HG03196 (cell line): Measurements from ENCODE around the gene KCNJ12.
"Not testable (repeated sequence)": the region's sequence is repeated elsewhere in the genome, so short reads cannot be mapped to it uniquely, and the experiment has no call there.

ENCODE experiments used
- ATAC-seq: cut with Tn5 transposase; IDR thresholded peaks from one replicate; pipeline ENCODE4 v1.9.1; 2021; ENCODE audit not compliant: unreplicated experiment

Gene KCNJ12

DNA sequence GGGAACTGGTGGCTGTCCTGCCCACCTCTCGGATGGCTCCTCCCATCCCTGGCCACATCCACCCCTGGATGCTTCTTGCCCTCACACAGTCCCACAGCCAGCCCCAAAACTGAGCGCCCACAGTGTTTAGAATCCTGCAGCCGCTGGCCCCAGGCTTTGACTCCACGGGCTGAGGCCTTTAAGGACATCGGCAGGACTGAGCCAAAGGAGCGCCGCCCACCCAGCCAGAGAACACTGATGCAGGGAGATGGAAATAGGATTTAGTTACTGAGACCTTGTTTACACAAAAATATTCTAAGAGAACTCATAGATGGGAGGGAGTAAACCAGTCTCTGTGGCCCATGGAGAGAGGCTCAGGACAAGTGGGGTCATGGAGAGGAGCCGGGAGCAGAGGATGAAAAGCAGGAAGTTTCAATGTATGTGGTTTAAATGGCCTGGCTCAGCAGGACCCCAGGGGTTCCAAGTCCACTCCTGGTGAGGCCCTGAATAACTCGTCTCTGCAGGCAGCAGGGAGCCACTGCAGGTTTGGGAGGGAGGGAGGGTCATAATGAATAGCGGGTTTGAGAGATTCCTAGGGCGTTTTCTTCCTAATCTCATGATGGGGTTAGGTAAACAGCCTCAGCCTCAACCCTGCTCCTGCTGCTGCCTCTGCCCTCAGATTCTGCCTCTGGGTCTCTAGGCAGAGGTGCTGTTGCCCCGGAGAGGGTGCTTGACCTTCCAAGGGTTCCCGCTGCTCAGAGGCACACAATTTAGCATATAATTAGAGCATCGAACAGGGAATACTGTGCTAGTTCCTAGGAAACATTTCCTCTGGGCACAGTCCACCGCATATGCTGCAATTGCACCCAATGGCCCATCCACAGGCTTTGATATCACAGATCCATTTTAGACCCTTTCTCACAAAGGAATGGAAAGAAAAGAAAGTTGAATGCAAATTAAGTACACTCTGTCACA lies 61.0 kb downstream of the KCNJ12 start:
- ATAC-seq: not testable (repeated sequence)

- not testable (repeated sequence) for ATAC-seq
Observed at GRCh38 chr17:21438316-21439014, 62.3 kb downstream of the KCNJ12 start.

DNA sequence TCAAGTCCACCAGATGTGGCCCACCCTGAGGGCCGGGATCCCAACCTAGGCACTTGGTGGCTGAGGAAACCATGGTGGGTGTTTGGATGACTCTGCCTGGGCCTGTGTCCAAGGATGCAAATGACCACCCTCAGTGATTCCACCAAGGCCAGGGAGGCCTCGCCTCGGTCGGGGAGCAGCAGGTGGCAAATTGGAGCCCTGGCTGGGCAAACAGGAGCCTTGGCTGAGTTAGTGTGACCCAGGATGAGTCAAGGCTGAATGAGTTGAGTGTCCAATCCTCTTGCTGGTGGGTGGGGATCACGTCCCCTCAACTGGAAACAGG lies 62.8 kb downstream of the KCNJ12 start:
- ATAC-seq: not testable (repeated sequence)

DNA sequence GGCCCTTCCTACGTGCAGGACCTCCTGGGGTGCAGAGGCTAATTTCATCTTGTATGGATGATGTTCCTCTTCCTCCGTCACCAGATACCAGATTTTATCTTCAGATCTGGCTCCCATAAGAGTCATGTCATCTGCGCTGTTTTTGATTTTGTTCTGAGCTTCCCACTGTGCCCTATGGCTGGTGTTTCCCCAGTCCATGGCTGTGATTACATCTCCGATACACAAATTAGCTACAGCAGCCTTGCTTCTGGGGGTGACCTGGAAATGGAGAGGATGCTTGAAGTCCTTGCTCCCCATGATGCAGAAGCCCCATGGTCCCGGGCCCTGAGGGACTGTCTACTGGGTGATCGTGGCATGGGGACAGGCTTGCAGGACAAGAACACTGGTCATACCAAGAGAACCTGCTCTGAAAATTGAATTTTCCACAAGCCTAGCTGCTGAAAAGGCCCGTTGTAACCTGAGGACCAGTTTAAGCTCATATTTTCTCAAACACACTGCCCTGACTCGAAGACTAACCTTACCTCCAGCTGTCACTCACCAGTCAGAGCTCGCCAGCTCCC lies 69.0 kb downstream of the KCNJ12 start:
- ATAC-seq: no peak

- not testable (repeated sequence) for ATAC-seq
Observed at GRCh38 chr17:21447552-21447951, 71.4 kb downstream of the KCNJ12 start.

- ATAC-seq: not testable (repeated sequence)
Observed at GRCh38 chr17:21449891-21450290, 73.7 kb downstream of the KCNJ12 start.

GRCh38 chr17:21451975-21452374 lies 75.8 kb downstream of the KCNJ12 start:
- ATAC-seq: no peak

GRCh38 chr17:21452377-21453143 lies 76.4 kb downstream of the KCNJ12 start:
- no peak for ATAC-seq

DNA sequence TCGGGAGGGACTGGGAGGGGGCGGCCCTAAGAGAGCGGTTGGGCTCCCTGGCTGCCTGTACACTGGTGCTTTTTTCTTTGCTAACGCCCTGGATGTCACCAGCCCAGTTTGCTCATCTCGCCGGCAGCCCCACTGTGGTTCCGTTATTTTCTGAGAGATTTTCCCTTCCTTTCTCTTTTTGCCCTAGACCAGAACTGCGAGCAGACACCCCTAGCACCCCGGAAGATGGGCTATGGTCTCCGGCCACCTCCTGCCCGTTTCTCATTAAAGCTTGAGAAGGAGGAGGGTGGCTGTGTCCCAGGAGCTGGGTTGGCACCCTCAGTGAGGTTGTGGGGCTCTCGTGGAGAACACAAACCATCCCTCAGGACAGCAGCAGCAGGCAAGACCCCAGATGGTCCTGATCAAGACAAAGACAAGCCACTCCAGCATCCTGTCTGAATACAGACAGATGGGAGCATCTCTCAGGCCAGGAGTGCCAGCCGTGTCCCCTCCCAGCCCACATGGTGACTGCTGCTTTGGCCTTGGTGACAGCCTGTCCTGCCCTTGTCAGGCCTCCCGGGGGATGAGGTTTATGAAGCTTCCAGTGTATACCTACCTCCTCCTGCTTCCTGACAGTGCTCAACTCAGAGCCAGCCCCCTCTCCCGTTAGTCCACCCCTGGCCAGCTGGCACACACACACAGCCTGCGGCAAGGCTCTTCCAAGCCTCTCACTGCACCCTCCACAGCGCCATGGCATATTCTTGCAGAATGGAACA lies 77.2 kb downstream of the KCNJ12 start:
- ATAC-seq: no peak

DNA sequence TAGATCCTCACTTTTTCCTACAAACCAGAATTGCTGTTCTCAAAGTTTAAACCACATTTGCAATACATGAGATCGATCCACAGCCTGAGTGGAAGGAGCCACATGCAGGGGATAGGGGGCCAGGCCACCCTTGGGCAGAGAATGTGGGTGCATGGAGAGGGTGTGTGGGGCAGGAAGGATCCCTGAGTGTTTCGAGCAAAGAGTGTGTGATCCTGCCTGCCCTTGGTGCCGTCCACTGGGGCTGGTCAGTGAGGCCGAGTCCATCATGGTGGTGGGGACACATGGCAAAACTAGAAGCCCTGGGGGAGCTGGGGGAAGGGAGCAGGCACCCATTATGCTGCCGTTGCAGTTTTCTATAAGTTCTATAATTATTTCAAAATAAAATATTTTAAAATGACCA lies 77.8 kb downstream of the KCNJ12 start:
- not testable (repeated sequence) for ATAC-seq

GRCh38 chr17:21454441-21454840 lies 78.3 kb downstream of the KCNJ12 start:
- ATAC-seq: no peak

DNA sequence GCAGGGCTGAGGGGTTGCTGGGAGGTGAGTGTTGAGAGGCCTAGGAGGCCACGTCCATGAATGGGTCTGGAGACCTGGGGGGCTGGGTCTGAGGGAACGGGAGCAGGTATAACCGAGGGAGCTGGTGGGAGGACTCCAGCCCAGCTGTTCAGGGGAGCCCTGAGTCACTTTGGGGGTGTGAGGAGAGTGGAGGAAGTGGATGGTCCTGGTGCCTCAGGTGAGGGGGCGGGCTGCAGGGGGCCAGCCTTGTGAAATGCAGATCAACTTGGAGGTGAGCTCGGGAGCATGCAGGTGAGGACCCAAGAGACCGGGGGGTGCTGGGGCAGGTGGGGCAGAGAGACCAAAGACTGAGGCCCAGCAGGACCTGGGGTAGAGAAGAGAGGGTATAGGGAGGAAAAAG lies 79.6 kb downstream of the KCNJ12 start:
- no peak for ATAC-seq

DNA sequence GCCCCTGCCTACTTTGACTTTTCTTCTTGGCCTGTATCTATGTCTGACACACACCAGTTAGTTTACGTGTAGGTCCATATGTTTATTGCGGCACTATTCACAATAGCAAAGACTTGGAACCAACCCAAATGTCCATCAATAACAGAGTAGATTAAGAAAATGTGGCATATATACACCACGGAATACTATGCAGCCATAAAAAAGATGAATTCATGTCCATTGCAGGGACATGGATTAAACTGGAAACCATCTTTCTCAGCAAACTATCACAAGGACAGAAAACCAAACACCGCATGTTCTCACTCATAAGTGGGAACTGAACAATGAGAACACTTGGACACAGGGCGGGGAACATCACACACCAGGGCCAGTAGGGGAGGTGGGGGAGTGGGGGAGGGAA lies 80.3 kb downstream of the KCNJ12 start:
- ATAC-seq: not testable (repeated sequence)

DNA sequence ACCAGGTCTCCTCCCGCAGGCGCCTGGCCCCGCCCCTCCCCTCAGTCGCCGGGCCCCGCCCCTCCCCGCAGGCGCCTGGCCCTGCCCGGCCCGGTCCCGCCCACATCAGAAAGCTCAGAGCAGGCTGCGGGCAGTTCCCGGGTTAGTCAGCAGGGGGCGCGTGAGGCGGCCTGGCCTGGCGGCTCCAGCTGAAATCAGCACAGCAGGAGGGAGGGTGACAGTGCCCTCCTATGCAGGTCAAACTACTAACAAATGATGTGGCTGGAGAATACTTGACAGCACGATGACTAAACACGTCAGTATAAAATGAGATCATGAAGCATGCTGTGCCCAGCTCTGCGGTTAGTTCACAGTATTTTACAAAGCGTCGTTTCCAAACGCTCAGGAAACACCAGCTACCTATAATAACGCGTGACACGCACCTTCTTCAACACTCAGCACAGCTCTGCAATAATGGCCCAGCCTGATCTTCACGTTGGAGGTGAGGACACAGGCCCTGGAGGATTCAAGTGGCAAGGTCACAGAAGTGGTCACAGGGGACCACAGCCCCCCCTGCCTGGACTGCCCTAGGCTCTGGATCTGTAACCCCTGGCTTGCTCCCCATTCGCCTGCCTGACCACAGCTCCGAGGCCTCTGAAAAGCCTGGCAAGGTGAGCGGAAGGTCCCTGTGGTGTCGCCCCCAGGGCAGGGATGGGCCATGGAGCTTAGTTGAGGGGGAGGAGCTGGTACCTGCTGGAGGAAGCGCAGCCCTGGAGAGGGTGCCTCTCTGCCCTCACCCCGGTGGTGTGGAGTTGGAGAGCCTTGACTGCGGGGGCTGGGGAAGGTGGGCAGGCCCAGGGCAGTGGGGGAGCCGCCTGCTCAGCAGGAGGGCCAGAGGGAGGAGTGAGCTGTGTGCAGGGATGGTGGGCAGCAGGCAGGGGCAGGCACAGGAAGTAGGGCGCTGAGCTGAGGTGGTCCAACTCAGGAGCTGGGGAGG lies 81.2 kb downstream of the KCNJ12 start:
- peak; percentile 85 for ATAC-seq

DNA sequence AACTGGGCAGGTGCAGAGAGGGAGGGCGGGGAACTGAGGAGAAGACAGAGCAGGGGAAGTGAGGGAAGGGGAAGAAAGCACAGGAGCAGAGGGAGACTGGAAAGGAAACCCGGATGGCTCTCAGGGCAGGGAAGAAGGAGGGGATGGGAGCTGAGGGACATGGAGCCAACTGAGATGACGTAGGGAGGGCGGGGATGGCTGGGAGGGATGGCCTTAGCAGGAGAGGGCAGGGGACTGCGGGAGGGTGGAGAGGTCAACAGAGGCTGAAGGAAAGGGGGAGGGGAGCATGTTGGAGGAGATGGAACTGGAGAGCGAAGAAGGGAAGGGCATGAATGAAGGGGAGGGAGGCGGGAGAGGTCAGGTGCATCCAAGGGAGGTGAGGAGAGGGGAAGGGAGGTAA lies 81.9 kb downstream of the KCNJ12 start:
- ATAC-seq: no peak

- ATAC-seq: no peak
Observed at GRCh38 chr17:21459536-21459935, 83.4 kb downstream of the KCNJ12 start.

GRCh38 chr17:21460358-21460757 lies 84.2 kb downstream of the KCNJ12 start:
- ATAC-seq: no peak

- no peak for ATAC-seq
Observed at GRCh38 chr17:21462237-21462636, 86.1 kb downstream of the KCNJ12 start.

GRCh38 chr17:21463204-21463661 lies 87.1 kb downstream of the KCNJ12 start:
- no peak for ATAC-seq
